MM.1S (cell line): ENCODE results near the gene SMPD3.

ENCODE experiments used
- CTCF ChIP-seq: fragments of 300-600 bp; sonication (generic); IDR thresholded peaks from 2 replicates; pipeline ENCODE4 v1.5.1; 2016; ENCODE audit warnings: antibody characterized with exemption, low read length, mixed read lengths
- EZH2 ChIP-seq: fragments of 300-600 bp; sonication (generic); optimal IDR thresholded peaks from 2 replicates; pipeline ENCODE3; 2017; ENCODE audit warnings: low read depth, mild to moderate bottlenecking, antibody characterized with exemption, low read length, mixed read lengths
- EZH2phosphoT487 ChIP-seq: fragments of 300-600 bp; sonication (generic); IDR thresholded peaks from 2 replicates; pipeline ENCODE4 v1.6.1; 2018; ENCODE audit warnings: antibody characterized with exemption, low read length

GRCh38 chr16:68313116-68313515 lies 135.2 kb downstream of the SMPD3 start:
- no peak for TF ChIP-seq CTCF
- no peak for TF ChIP-seq EZH2
- TF ChIP-seq EZH2phosphoT487, result no peak
